Measurements from ENCODE around the gene FZD10. TPM values are rescaled to one million over a fixed set of nuclear protein-coding genes. Genes with fewer than 3 reads are reported as not detected.

Gene FZD10
- total and polyA plus RNA-seq, 4 experiments from 2014 or later = not detected

- peaks cover 0 to 4% (median under 1%) of the 10 kb centered on the region in 4 donors for H3K4me1 Mint-ChIP-seq
- Histone ChIP-seq H3K9me3 (ENCODE audit: control insufficient read depth in 1 of 2, low read length in 2 of 2) (no peaks in the 10 kb centered on the region), H3K36me3 (ENCODE audit: insufficient read depth, low read length) (no peaks in the 10 kb centered on the region), H3K4me3 (ENCODE audit: low read length in 2 of 2) (no peak overlapping the region), H3K27me3 (ENCODE audit: insufficient read depth, low read length) (no peaks in the 10 kb centered on the region), H3K4me1 (ENCODE audit: insufficient read depth, low read length) (no peaks in the 10 kb centered on the region), H3K27ac (ENCODE audit: low read depth, low read length) (no peak overlapping the region)
- H3K27me3 Mint-ChIP-seq = peaks cover 0 to 6% of the 10 kb centered on the region in 2 donors
- ChIA-PET CTCF (ENCODE audit: partially characterized antibody) (no interaction called here), POLR2A (ENCODE audit: partially characterized antibody) (no interaction called here)
- H3K4me3 Mint-ChIP-seq = no peak overlapping the region
- DNase-seq = no peak
- H3K27ac Mint-ChIP-seq = no peak overlapping the region
- intact Hi-C loops (cut with micrococcal nuclease) = no loop called here
- no peaks in the 10 kb centered on the region for H3K36me3 Mint-ChIP-seq
- peaks cover 0 to 16% (median 5%) of the 10 kb centered on the region in 8 donors for H3K9me3 Mint-ChIP-seq
Measured at GRCh38 chr12:130133851-130134562, 28.3 kb upstream of the FZD10 start.

GRCh38 chr12:130134563-130134915, 27.7 kb upstream of the FZD10 start:
- H3K27me3 Mint-ChIP-seq = peaks cover 0 to 6% of the 10 kb centered on the region in 2 donors
- ChIA-PET CTCF (ENCODE audit: partially characterized antibody) (no interaction called here), POLR2A (ENCODE audit: partially characterized antibody) (no interaction called here)
- Histone ChIP-seq H3K27me3 (ENCODE audit: insufficient read depth, low read length) (no peaks in the 10 kb centered on the region), H3K4me3 (ENCODE audit: low read length in 2 of 2) (no peak overlapping the region), H3K36me3 (ENCODE audit: insufficient read depth, low read length) (no peaks in the 10 kb centered on the region), H3K27ac (ENCODE audit: low read depth, low read length) (no peak overlapping the region), H3K9me3 (ENCODE audit: control insufficient read depth in 1 of 2, low read length in 2 of 2) (no peaks in the 10 kb centered on the region), H3K4me1 (ENCODE audit: insufficient read depth, low read length) (no peaks in the 10 kb centered on the region)
- H3K4me3 Mint-ChIP-seq = no peak overlapping the region
- no peak for DNase-seq
- H3K36me3 Mint-ChIP-seq = no peaks in the 10 kb centered on the region
- H3K9me3 Mint-ChIP-seq = peaks cover 0 to 13% (median 3%) of the 10 kb centered on the region in 8 donors
- H3K27ac Mint-ChIP-seq = no peak overlapping the region
- H3K4me1 Mint-ChIP-seq = peaks cover 0 to 4% (median under 1%) of the 10 kb centered on the region in 4 donors
- intact Hi-C loops (cut with micrococcal nuclease) = no loop called here

GRCh38 chr12:130136509-130137039, 25.7 kb upstream of the FZD10 start:
- no peak overlapping the region for H3K4me3 Mint-ChIP-seq
- POLR2A ChIA-PET (ENCODE audit: partially characterized antibody) = no interaction called here
- no peak for DNase-seq
- H3K9me3 Mint-ChIP-seq = peaks cover 0 to 13% (median 3%) of the 10 kb centered on the region in 8 donors
- CTCF ChIA-PET (ENCODE audit: partially characterized antibody) = no interaction called here
- H3K27ac ChIP-seq (ENCODE audit: low read depth, low read length) = no peak overlapping the region
- H3K4me1 ChIP-seq (ENCODE audit: insufficient read depth, low read length) = no peaks in the 10 kb centered on the region
- H3K27me3 Mint-ChIP-seq = peaks cover 1 to 6% of the 10 kb centered on the region in 2 donors
- no peaks in the 10 kb centered on the region for H3K9me3 ChIP-seq (ENCODE audit: control insufficient read depth in 1 of 2, low read length in 2 of 2)
- H3K27me3 ChIP-seq (ENCODE audit: insufficient read depth, low read length) = no peaks in the 10 kb centered on the region
- no peak overlapping the region for H3K4me3 ChIP-seq (ENCODE audit: low read length in 2 of 2)
- no peaks in the 10 kb centered on the region for H3K36me3 ChIP-seq (ENCODE audit: insufficient read depth, low read length)
- intact Hi-C loops (cut with micrococcal nuclease) = no loop called here
- no peak overlapping the region for H3K27ac Mint-ChIP-seq
- peaks cover 0 to 4% (median under 1%) of the 10 kb centered on the region in 4 donors for H3K4me1 Mint-ChIP-seq
- no peaks in the 10 kb centered on the region for H3K36me3 Mint-ChIP-seq

- Histone ChIP-seq H3K4me1 (ENCODE audit: insufficient read depth, low read length) (no peaks in the 10 kb centered on the region), H3K36me3 (ENCODE audit: insufficient read depth, low read length) (no peaks in the 10 kb centered on the region), H3K9me3 (ENCODE audit: control insufficient read depth in 1 of 2, low read length in 2 of 2) (no peaks in the 10 kb centered on the region), H3K27me3 (ENCODE audit: insufficient read depth, low read length) (no peaks in the 10 kb centered on the region), H3K4me3 (ENCODE audit: low read length in 2 of 2) (no peak overlapping the region), H3K27ac (ENCODE audit: low read depth, low read length) (no peak overlapping the region)
- no peak overlapping the region for H3K27ac Mint-ChIP-seq
- DNase-seq = no peak
- ChIA-PET CTCF (ENCODE audit: partially characterized antibody) (no interaction called here), POLR2A (ENCODE audit: partially characterized antibody) (no interaction called here)
- no peak overlapping the region for H3K4me3 Mint-ChIP-seq
- no peaks in the 10 kb centered on the region for H3K36me3 Mint-ChIP-seq
- H3K9me3 Mint-ChIP-seq = peaks cover 0 to 10% (median 2%) of the 10 kb centered on the region in 8 donors
- H3K4me1 Mint-ChIP-seq = peaks cover 0 to 4% (median under 1%) of the 10 kb centered on the region in 4 donors
- intact Hi-C loops (cut with micrococcal nuclease) = no loop called here
- peaks cover 1 to 6% of the 10 kb centered on the region in 2 donors for H3K27me3 Mint-ChIP-seq
Measured at GRCh38 chr12:130137040-130138018, 24.9 kb upstream of the FZD10 start.

- H3K4me3 Mint-ChIP-seq = no peak overlapping the region
- no peaks in the 10 kb centered on the region for H3K4me1 ChIP-seq (ENCODE audit: insufficient read depth, low read length)
- H3K4me3 ChIP-seq (ENCODE audit: low read length in 2 of 2) = no peak overlapping the region
- H3K36me3 ChIP-seq (ENCODE audit: insufficient read depth, low read length) = no peaks in the 10 kb centered on the region
- H3K27me3 ChIP-seq (ENCODE audit: insufficient read depth, low read length) = no peaks in the 10 kb centered on the region
- H3K27ac Mint-ChIP-seq = no peak overlapping the region
- H3K9me3 ChIP-seq (ENCODE audit: control insufficient read depth in 1 of 2, low read length in 2 of 2) = no peaks in the 10 kb centered on the region
- peaks cover 0 to 3% (median under 1%) of the 10 kb centered on the region in 4 donors for H3K4me1 Mint-ChIP-seq
- H3K9me3 Mint-ChIP-seq = peaks cover 0 to 9% (median 2%) of the 10 kb centered on the region in 8 donors
- CTCF ChIA-PET (ENCODE audit: partially characterized antibody) = no interaction called here
- H3K27ac ChIP-seq (ENCODE audit: low read depth, low read length) = no peak overlapping the region
- POLR2A ChIA-PET (ENCODE audit: partially characterized antibody) = no interaction called here
- H3K36me3 Mint-ChIP-seq = no peaks in the 10 kb centered on the region
- no peak for DNase-seq
- intact Hi-C loops (cut with micrococcal nuclease) = no loop called here
- peaks cover 1 to 2% of the 10 kb centered on the region in 2 donors for H3K27me3 Mint-ChIP-seq
Measured at GRCh38 chr12:130138478-130138877, 23.8 kb upstream of the FZD10 start.

GRCh38 chr12:130139567-130140421, 22.5 kb upstream of the FZD10 start:
- H3K36me3 Mint-ChIP-seq = no peaks in the 10 kb centered on the region
- CTCF ChIA-PET (ENCODE audit: partially characterized antibody) = no interaction called here

More at GRCh38 chr12:130139567-130140421, 22.5 kb upstream of the FZD10 start:
- H3K27me3 Mint-ChIP-seq = peaks cover 0 to 1% of the 10 kb centered on the region in 2 donors
- H3K4me1 ChIP-seq (ENCODE audit: insufficient read depth, low read length) = no peaks in the 10 kb centered on the region
- H3K36me3 ChIP-seq (ENCODE audit: insufficient read depth, low read length) = no peaks in the 10 kb centered on the region
- no peaks in the 10 kb centered on the region for H3K27me3 ChIP-seq (ENCODE audit: insufficient read depth, low read length)
- H3K27ac Mint-ChIP-seq = no peak overlapping the region
- H3K4me3 ChIP-seq (ENCODE audit: low read length in 2 of 2) = no peak overlapping the region
- H3K4me1 Mint-ChIP-seq = no peaks in the 10 kb centered on the region
- no peak overlapping the region for H3K4me3 Mint-ChIP-seq
- H3K9me3 Mint-ChIP-seq = peaks cover 0 to 7% (median under 1%) of the 10 kb centered on the region in 8 donors
- POLR2A ChIA-PET (ENCODE audit: partially characterized antibody) = no interaction called here
- no peak overlapping the region for H3K27ac ChIP-seq (ENCODE audit: low read depth, low read length)
- DNase-seq = no peak
- H3K9me3 ChIP-seq (ENCODE audit: control insufficient read depth in 1 of 2, low read length in 2 of 2) = no peaks in the 10 kb centered on the region
- intact Hi-C loops (cut with micrococcal nuclease) = no loop called here

Data from CD4-positive, alpha-beta memory T cell (primary cell).